ENCODE results near the gene ZMIZ1.

GRCh38 chr10:79124066-79124465, 55.3 kb downstream of the ZMIZ1 start:
- TF ChIP-seq CTCF (IDR thresholded peaks at IDR 0.05) (no peak), POLR2AphosphoS5 (IDR thresholded peaks at IDR 0.05) (no peak), POLR2A (IDR thresholded peaks at IDR 0.05) (no peak)

Data from suprapubic skin (tissue), 4 donors.